CD1c-positive myeloid dendritic cell (primary cell): ENCODE results near the gene HPS3.
"Not testable (repeated sequence)": the region's sequence is repeated elsewhere in the genome, so short reads cannot be mapped to it uniquely, and the experiment has no call there.

Source experiments
- DNase-seq: peaks from one replicate; pipeline ENCODE4 v3.0.0-alpha.2; 2016; ENCODE audit errors: extremely low spot score

HPS3 gene

GRCh38 chr3:149188494-149188893 lies 59.1 kb downstream of the HPS3 start:
- no peak for DNase-seq

- no peak for DNase-seq
These were observed 65.8 kb downstream of the HPS3 start for GRCh38 chr3:149195221-149195620.

- DNase-seq = not testable (repeated sequence)
These were observed 67.6 kb downstream of the HPS3 start for GRCh38 chr3:149196805-149197592.

- DNase-seq = no peak
These were observed 68.2 kb downstream of the HPS3 start for GRCh38 chr3:149197669-149198068.

GRCh38 chr3:149198611-149199010 lies 69.2 kb downstream of the HPS3 start:
- no peak for DNase-seq

GRCh38 chr3:149199474-149199873 lies 70.0 kb downstream of the HPS3 start:
- no peak for DNase-seq

- peak; percentile 43 for DNase-seq
These were observed 74.3 kb downstream of the HPS3 start for GRCh38 chr3:149203758-149204157.

- no peak for DNase-seq
These were observed 75.1 kb downstream of the HPS3 start for GRCh38 chr3:149204390-149204991.

GRCh38 chr3:149207475-149207874 lies 78.0 kb downstream of the HPS3 start:
- DNase-seq = no peak

GRCh38 chr3:149209431-149209830 lies 80.0 kb downstream of the HPS3 start:
- DNase-seq = no peak

GRCh38 chr3:149212386-149212785 lies 82.9 kb downstream of the HPS3 start:
- DNase-seq = no peak

GRCh38 chr3:149214702-149215101 lies 85.3 kb downstream of the HPS3 start:
- no peak for DNase-seq

GRCh38 chr3:149215515-149215914 lies 86.1 kb downstream of the HPS3 start:
- no peak for DNase-seq

- no peak for DNase-seq
These were observed 86.9 kb downstream of the HPS3 start for GRCh38 chr3:149216193-149216869.

- no peak for DNase-seq
These were observed 87.9 kb downstream of the HPS3 start for GRCh38 chr3:149217347-149217746.

- not testable (repeated sequence) for DNase-seq
These were observed 90.1 kb downstream of the HPS3 start for GRCh38 chr3:149219380-149220121.

GRCh38 chr3:149221783-149222517 lies 92.5 kb downstream of the HPS3 start, which contains the start of gene CP:
Gene CP, minus strand, starts transcription at chr3:149221829. Its CDS starts 37 bp downstream, at chr3:149221792.
- DNase-seq = no peak
